Measurements from ENCODE around the gene ACTR1B.
"Not testable (repeated sequence)": the region's sequence is repeated elsewhere in the genome, so short reads cannot be mapped to it uniquely, and the experiment has no call there.

The ACTR1B gene

GRCh38 chr2:97673915-97674283 lies 10.1 kb upstream of the ACTR1B start:
- H3K4me3 ChIP-seq (replicated peaks; ENCODE audit: low read depth, low read length) = no peak overlapping the region
- DNase-seq (ENCODE audit: low read depth) = no peak
- TF ChIP-seq CTCF (IDR thresholded peaks at IDR 0.05; ENCODE audit: low read length, missing control alignments) = no peak

- DNase-seq (ENCODE audit: low read depth) = no peak
- no peak overlapping the region for H3K4me3 ChIP-seq (replicated peaks; ENCODE audit: low read depth, low read length)
- TF ChIP-seq CTCF (IDR thresholded peaks at IDR 0.05; ENCODE audit: low read length, missing control alignments) = no peak
These were observed 9.5 kb upstream of the ACTR1B start for GRCh38 chr2:97673182-97673914.

GRCh38 chr2:97672606-97673140 lies 8.8 kb upstream of the ACTR1B start:
- H3K4me3 ChIP-seq (replicated peaks; ENCODE audit: low read depth, low read length); DNase-seq (ENCODE audit: low read depth): not testable (repeated sequence)

- no peak for TF ChIP-seq CTCF (IDR thresholded peaks at IDR 0.05; ENCODE audit: low read length, missing control alignments)
- no peak for DNase-seq (ENCODE audit: low read depth)
- H3K4me3 ChIP-seq (replicated peaks; ENCODE audit: low read depth, low read length) = no peak overlapping the region
These were observed 7.7 kb upstream of the ACTR1B start for GRCh38 chr2:97671526-97671925.

- no peak for TF ChIP-seq CTCF (IDR thresholded peaks at IDR 0.05; ENCODE audit: low read length, missing control alignments)
- no peak overlapping the region for H3K4me3 ChIP-seq (replicated peaks; ENCODE audit: low read depth, low read length)
- DNase-seq (ENCODE audit: low read depth) = no peak
These were observed 6.6 kb upstream of the ACTR1B start for GRCh38 chr2:97670471-97670870.

- H3K4me3 ChIP-seq (replicated peaks; ENCODE audit: low read depth, low read length) = no peak within 1 kb of the TSS
- no peak for DNase-seq (ENCODE audit: low read depth)
- no peak for TF ChIP-seq CTCF (IDR thresholded peaks at IDR 0.05; ENCODE audit: low read length, missing control alignments)
These were observed 5.6 kb upstream of the ACTR1B start, which contains the start of gene C2orf92 for GRCh38 chr2:97669448-97669847. C2orf92 (plus strand) TSS chr2:97669713; CDS start chr2:97669789, 76 bp downstream.

GRCh38 chr2:97664636-97664970 lies 759 bp upstream of the ACTR1B start:
- DNase-seq (ENCODE audit: low read depth) = no peak
- no peak for TF ChIP-seq CTCF (IDR thresholded peaks at IDR 0.05; ENCODE audit: low read length, missing control alignments)
- H3K4me3 ChIP-seq (replicated peaks; ENCODE audit: low read depth, low read length) = peak overlapping the region; percentile 79
